ENCODE results near the gene SPRTN. TPM values are rescaled to one million over a fixed set of nuclear protein-coding genes. Genes with fewer than 3 reads are reported as not detected.

SPRTN gene
- polyA plus RNA-seq, 4 donors = 9.6 to 15.6 (median 13.8) TPM

- no peak for DNase-seq (ENCODE audit: low read depth in 4 of 4, low spot score in 3 of 4)
Observed at GRCh38 chr1:231404318-231404717, 66.2 kb downstream of the SPRTN start.

Other genes with a start within 250 kb of the SPRTN start
- under 1 TPM; 0.06 to 0.20 (median 0.12) TPM for gene TRIM67, start 176.2 kb upstream of the SPRTN start, polyA plus RNA-seq (ENCODE audit: insufficient read length in 4 of 4)
- 10 to 100 TPM; 45.9 to 77.0 (median 67.9) TPM for gene GNPAT, start 97.1 kb upstream of the SPRTN start, polyA plus RNA-seq (ENCODE audit: insufficient read length in 4 of 4)
- gene EXOC8, start 441 bp upstream of the SPRTN start, polyA plus RNA-seq (ENCODE audit: insufficient read length in 4 of 4) = 10 to 100 TPM in 3 of 4 donors, 1 to 10 TPM in 1; 8.4 to 12.5 (median 11.3) TPM
- 10 to 100 TPM; 33.9 to 49.2 (median 46.6) TPM for gene EGLN1, start 84.0 kb downstream of the SPRTN start, polyA plus RNA-seq (ENCODE audit: insufficient read length in 4 of 4)
- 10 to 100 TPM; 39.1 to 68.4 (median 54.0) TPM for gene TSNAX, start 190.4 kb downstream of the SPRTN start, polyA plus RNA-seq (ENCODE audit: insufficient read length in 4 of 4)